COLO829 (cell line): ENCODE results near the gene FAM83E.

Source experiments
- DNase-seq: peaks from one replicate; pipeline ENCODE4 v3.0.0; 2012; ENCODE audit warnings: low spot score

FAM83E gene

GRCh38 chr19:48628486-48629296 lies 13.8 kb upstream of the FAM83E start:
- no peak for DNase-seq

GRCh38 chr19:48627865-48628314 lies 13.0 kb upstream of the FAM83E start:
- DNase-seq = no peak

GRCh38 chr19:48627201-48627864 lies 12.5 kb upstream of the FAM83E start:
- no peak for DNase-seq

GRCh38 chr19:48625891-48626327 lies 11.0 kb upstream of the FAM83E start:
- DNase-seq = no peak

- no peak for DNase-seq
Measured at GRCh38 chr19:48624791-48625723, 10.2 kb upstream of the FAM83E start.

GRCh38 chr19:48624067-48624594 lies 9.3 kb upstream of the FAM83E start:
- DNase-seq = peak; percentile 93

GRCh38 chr19:48623556-48624066 lies 8.7 kb upstream of the FAM83E start:
- no peak for DNase-seq

GRCh38 chr19:48619692-48620585 lies 5.1 kb upstream of the FAM83E start:
- no peak for DNase-seq

GRCh38 chr19:48618916-48619691 lies 4.2 kb upstream of the FAM83E start, which contains the start of the genes RPL18 and SPHK2:
RPL18 (minus strand) TSS chr19:48619178; CDS start chr19:48619143, 35 bp downstream.
SPHK2 (plus strand) TSS chr19:48619506; CDS start chr19:48620515, 1,009 bp downstream.
- peak; percentile 100 for DNase-seq

GRCh38 chr19:48618278-48618915 lies 3.5 kb upstream of the FAM83E start:
- no peak for DNase-seq

- no peak for DNase-seq
Measured at GRCh38 chr19:48617146-48617937, 2.5 kb upstream of the FAM83E start.

GRCh38 chr19:48616491-48617056 lies 1.7 kb upstream of the FAM83E start:
- DNase-seq = no peak

- no peak for DNase-seq
Measured at GRCh38 chr19:48616041-48616436, 1.2 kb upstream of the FAM83E start.

- DNase-seq = no peak
Measured at GRCh38 chr19:48615231-48616040, 560 bp upstream of the FAM83E start.

- DNase-seq = no peak
Measured at GRCh38 chr19:48613852-48614435, 932 bp downstream of the FAM83E start.

GRCh38 chr19:48613024-48613851 lies 1.6 kb downstream of the FAM83E start:
- no peak for DNase-seq
